Stimulated activated CD4-positive, alpha-beta T cell treated with anti-CD3 and anti-CD28 coated beads, Interleukin-2, amount 100 ng/mL, for 24 hours (primary cell): ENCODE data around the gene EID1.
"Not testable (repeated sequence)": the region's sequence is repeated elsewhere in the genome, so short reads cannot be mapped to it uniquely, and the experiment has no call there.

Experiments used
- DNase-seq, 2 donors: peaks; one replicate each; pipeline ENCODE4 v3.0.0-alpha.2; 2020

The EID1 gene, protein sequence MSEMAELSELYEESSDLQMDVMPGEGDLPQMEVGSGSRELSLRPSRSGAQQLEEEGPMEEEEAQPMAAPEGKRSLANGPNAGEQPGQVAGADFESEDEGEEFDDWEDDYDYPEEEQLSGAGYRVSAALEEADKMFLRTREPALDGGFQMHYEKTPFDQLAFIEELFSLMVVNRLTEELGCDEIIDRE

DNA sequence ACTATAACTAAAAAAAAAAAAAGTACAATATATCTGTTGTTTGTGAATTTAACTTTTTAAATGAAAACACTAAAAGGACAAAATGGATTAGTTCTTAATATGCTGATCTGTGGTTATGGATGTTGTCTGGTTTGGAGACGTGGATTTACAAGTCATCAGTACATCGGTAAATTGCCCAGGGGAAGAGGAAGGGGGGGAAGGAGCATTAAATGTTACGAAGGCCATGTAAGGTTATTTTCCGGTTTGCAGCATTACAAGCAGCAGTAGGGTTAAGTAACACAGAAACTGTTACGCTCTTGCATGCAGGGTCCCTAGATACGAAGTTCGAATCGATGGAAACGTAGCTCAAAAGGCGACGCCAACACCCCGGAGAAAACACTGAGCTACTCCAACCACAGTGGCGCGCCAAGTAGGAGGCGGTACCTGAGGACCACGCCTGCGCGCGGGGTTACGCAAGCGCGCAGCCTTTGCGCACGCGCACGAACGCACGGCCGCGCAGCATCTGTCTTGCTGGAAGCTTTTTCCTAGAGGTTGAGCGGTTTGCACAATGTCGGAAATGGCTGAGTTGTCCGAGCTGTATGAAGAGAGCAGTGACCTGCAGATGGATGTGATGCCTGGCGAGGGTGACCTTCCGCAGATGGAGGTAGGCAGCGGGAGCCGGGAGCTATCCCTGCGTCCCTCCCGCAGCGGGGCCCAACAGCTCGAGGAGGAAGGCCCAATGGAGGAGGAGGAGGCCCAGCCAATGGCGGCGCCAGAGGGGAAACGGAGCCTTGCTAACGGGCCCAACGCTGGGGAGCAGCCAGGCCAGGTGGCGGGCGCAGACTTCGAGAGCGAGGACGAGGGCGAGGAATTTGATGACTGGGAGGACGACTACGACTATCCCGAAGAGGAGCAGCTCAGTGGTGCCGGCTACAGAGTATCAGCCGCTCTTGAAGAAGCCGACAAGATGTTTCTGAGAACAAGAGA lies at the start of gene EID1:
TSS of gene EID1 (plus strand) at position 505 of the 966 bp plus-strand sequence. CDS start at position 548, 43 bp downstream.
- DNase-seq = peak; percentile 92 to 93

DNA sequence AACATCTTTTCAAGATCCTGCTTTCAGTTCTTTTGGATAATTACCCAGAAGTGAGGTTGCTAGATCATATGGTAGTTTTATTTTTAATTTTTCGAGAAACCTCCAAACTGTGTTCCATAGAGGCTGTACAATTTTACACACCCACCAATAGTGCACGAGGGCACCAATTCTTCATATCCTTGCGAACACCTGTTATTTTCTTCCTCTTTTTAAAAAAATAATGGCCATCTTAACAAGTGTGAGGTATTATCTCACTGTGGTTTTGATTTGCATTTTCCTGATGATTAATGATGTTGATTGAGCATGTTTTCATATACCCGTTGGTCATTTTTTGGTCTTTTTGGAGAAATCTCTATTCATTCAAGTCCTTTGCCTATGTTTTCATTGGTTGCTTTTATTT lies 49.5 kb upstream of the EID1 start:
- DNase-seq = no peak

DNA sequence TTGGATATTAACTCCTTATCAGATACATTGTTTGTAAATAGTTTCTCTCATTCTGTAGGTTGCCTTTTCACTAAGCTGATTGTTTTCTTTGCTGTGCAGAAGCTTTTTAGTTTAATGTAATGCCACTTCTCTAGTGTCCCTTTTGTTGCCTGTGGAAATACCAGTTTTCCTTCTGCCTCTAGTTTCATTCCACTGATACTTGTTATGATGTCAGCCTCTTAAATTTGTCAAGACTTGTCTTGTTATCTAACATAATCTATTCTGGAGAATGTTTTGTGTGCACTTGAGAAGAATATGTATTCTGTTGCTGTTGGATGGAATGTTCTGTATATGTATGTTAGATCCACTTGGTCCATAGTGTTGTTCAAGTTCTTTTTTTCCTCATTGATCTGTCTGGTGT lies 49.0 kb upstream of the EID1 start:
- no peak for DNase-seq

DNA sequence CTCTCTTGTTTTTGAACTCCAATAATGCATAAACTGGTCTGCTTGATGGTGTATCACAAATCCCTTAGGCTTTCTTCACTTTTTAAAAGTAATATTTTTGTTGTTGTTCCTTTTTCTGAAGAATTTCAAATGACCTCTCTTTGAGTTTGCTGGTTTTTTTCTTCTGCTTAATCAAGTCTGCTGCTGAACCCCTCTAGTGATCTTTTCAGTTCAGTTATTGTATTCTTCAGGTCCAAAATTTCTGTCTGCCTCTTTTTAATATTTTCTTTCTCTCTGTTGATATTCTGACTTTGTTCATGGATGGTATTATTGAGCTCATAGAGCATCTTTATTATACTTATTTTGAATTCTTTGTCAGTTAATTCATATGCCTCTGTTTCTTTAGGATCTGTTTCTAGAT lies 45.3 kb upstream of the EID1 start:
- no peak for DNase-seq

DNA sequence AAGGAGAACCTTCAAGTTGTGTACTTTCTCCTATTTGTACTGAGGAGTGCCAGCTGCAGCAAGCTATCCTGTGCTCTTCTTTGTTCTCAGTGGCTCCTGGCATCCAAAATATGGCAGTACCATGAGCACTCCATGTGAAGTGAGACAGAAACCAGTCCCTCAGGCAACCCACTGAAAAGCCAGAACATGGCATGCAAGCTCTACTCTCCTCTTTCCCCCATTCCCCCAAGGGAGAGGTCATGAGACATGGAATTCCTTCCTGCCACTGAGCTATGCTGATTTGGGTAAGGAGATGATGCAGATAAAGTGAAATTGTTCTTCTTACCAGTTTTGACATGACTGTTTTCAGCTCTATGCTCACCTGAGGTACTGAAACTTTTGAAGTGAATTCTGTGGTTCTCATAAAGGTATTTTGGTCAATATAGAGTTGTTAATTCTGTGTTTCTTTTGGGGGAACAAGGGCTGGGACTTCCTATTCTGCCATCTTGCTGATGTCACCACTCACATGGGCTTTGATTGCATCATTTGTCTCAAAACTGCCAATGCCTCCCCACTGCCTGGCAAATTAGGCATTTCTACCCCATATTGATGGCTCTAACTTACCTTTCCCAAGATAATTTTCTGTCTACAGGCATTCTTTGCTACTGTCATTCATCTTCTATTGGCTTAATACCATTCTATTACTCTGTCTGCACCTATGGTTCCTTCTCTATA lies 44.3 kb upstream of the EID1 start:
- DNase-seq = no peak

DNA sequence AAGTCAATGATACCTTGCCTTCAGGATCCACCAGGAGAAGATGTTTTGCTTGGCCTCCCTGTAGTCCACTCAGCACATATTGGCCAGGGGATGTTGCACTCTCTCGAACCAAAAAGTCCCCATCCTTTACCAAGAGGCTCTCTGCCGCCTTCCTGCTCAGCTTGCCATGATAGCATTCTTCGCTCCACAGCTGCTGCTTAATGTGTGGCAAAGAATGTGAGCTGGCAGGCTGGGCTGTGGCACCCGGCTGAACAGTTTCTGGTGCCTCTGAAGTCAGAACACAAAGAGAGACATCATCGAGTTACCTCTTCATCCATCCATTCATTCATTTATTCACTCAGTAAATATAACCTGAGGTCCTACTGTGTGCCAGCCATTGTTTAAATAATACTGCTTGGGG lies 43.2 kb upstream of the EID1 start:
- no peak for DNase-seq

DNA sequence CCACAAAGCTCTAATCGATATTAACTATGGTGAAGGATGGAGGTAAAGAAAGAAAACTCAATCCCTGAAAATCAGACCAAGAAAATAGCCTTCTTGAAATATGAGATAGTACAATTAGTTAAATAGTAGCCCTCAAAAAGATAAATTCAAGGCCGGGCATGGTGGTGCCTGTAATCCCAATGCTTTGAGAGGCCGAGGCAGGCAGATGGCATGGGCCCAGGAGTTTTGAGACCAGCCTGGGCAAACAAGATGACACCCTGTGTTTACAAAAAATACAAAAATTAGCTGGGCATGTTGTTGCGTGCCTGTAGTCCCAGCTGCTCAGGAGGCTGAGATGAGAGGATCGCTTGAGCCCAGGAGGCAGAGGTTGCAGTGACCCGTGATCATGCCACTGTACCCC lies 35.4 kb upstream of the EID1 start:
- DNase-seq = no peak

DNA sequence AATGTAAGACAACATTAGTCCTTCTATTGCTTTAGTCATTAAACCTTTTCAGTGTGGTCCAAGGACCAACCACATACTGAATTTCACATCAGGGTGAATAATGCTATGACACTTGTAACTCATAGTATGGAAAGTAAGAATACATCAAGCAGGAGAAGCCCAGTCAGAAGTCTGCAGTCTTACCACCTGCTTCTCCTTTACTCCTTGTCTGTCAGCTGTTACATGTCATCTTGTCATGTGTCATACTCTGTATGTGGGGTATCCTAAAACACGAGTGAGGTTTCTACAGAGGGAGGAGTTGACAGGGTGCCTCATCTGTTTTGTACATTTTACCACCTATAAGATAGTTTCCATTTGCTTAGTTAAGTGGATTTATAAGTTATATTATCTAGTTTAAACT lies 32.8 kb upstream of the EID1 start:
- DNase-seq = no peak

DNA sequence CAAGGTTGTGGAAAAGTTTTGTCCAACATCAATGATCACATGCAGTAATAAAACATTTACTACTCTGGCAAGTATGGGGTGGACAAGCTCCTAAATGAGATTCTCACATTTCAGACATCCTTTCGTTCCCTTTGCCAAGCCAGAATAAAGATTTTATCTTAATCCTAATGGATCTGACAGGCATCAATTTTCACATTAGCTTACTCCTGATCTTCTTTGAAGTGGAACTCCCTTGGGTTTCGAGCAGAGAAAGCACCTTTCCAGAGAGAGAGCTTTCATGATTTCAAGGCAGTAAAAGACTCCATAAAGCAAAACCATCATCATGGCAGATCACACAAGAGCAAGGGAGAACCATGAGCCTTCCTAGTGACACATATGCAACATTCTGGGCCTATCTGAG lies 27.3 kb upstream of the EID1 start:
- no peak for DNase-seq

DNA sequence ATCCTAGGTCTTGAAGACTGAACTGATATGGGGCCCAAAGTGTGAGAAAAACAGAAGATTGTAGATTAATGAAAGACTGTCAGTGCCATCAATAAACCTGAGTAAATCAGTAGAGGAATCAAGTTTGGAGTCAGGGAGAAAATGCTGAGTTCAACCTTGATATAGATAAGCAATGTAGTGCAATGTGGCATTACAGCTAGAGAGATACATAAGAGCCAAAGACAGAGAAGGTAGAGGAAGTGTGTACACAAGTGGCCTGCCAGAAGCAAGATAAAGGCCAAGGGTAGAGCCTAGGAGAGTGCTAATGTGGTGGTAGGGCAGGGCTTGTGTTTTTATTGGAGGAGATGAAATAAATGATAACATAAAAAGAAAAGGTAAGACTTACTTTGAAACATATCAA lies 26.0 kb upstream of the EID1 start:
- no peak for DNase-seq

DNA sequence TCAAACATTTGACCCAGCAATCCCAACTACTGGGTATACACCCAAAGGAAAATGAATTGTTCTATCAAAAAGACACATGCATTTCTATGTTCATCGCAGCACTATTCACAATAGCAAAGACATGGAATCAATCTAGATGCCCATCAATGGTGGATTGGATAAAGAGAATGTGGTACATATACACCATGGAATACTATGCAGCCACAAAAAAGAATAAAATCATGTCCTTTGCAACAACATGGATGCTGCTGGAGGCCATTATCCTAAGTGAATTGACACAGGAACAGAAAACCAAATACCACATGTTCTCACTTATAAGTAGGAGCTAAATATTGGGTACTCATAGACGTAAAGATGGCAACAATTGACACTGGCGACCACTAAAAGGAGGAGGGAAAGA lies 23.5 kb upstream of the EID1 start:
- DNase-seq = not testable (repeated sequence)

DNA sequence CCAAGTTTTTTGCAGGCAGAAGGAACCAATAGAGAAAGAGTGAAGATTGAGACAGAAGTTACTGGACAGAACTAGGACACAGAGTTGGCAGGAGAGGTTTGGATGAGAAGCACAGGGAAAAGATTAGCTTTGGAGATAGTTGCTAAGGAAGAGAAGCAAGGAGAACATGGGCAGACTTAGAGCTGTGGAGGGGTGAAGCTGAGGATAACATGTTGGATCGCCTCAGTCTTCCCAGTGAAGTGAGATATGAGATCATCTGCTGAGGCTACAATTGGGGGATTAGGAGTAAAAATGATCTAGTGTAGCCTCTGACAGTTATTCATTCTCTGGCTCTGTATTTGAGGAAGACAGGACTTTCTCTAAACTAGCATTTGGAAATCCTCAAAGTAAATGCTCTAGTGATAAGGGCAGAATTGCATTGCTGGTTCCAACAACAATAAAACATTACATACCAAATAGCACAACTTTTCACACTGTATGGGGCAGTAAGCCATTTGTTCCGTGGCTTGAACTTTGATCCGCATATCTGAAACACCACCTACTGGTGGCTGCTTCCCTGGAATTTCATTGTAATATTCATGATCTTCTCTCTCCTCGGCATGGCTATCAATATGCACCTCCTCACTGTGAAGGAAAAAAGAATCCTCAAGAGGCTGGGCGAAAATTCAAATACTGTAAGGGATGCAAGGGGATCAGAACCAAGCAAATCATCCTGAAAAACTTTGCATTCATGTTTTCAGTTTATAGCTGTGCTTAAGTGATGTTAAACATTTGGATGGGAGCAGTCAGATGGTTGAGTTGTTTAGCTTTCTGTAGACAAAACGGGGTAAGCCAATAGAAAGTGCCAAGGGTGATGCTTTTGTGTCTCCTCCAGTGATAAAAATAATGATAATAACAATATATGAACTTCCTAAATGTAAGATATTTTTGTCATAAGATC lies 22.2 kb upstream of the EID1 start:
- DNase-seq = no peak

DNA sequence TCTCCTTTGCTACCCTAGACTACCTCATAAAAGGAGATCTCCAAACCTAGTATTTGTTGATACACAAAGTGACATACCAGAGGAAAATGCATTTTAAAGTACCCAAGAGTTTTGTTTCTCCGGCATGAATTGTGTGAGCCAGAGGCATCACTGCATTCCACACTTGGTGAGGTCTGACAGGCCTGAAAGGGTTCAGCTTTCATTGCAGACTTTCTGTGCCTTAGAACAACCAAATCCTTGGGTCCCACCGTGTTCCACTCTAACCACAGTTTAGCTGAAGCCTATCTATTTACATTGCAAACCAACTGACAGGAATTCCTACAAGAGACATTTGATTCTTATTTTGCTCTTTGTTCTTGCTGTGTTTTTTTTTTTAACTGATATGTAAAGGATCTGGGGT lies 21.0 kb upstream of the EID1 start:
- no peak for DNase-seq

DNA sequence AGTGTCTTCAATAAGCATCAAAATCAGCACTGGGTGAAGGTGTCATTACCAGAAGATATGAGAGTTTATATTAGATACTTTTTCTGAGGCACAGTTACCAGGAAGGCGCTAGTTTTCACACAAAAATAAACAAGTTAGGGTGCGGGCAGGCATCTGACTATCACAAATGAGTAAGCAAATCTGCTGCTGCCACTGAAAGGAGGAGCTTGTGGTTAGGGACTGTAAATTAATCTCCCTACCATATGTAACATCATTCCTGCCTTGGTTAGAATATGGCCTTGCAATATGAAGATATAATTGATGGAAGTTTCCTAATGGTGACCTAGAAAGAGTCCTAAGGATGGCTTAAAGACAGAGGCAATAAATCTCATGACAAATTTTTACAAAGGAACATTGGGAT lies 19.5 kb upstream of the EID1 start:
- DNase-seq = no peak

DNA sequence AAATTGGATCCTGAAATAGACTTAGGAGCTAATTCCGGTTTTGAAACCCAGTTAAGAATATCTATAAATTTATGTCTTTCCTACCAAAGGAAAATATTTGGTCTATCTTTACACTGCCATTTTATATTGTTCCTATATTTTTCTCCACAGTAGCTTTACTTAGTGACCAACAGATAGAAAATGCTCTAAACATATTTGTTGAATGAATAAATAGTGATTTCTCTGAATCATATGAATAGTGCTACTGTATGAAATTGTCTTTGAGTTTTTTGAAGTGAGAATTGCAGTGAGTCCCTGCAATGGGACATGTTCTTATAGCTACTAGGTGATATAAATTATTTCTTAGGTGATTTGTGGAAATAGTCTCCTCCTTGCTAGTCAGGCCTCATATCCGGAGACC lies 18.5 kb upstream of the EID1 start:
- no peak for DNase-seq

DNA sequence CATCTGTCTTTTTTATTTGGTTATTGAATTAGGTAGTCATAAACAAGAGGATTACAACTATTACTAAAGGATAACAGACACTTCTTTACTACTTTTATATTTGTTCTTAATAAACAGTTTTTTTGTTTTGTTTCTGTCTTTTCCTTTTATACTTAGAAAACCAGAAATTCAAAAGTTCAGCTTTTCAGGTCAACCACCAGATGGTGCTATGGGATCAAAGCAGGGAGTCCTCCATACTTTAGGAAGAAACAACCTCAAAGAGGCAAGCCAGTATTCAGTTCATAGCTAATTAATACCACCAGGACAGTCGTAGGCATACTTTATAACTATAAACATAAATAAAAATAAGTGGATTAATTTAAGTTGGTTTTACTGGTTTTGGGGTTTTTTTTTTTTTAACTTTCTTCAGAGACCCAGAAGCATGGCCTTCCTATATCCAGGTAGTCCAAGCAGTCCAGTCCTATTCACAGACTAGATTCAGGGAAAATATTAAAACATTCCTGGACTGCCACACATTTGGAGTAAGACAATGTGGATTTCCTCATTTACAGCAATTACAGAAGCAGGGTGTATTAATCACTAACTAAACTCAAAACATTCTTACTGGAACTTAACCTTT lies 16.0 kb upstream of the EID1 start:
- peak; percentile 12 to 36 for DNase-seq

DNA sequence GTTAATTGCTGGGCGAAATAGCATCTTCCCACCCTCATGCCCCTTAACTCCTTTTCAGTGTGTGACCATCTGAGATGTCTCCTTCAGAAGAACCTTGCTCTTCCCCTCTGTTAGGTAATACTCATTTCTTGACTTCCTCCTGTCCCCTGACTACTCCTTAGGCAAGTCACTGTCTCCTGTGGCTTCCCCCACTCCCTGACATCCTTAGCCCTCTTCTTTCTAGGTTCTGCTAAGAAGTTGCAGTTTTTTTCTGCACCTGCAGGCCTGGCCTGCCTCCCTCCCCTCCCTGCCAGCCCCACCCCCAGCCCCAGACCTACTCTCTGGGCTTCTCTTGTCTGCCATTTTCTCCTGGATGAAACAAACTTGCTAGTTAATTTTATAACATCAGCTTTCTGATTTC lies 15.2 kb upstream of the EID1 start:
- no peak for DNase-seq

DNA sequence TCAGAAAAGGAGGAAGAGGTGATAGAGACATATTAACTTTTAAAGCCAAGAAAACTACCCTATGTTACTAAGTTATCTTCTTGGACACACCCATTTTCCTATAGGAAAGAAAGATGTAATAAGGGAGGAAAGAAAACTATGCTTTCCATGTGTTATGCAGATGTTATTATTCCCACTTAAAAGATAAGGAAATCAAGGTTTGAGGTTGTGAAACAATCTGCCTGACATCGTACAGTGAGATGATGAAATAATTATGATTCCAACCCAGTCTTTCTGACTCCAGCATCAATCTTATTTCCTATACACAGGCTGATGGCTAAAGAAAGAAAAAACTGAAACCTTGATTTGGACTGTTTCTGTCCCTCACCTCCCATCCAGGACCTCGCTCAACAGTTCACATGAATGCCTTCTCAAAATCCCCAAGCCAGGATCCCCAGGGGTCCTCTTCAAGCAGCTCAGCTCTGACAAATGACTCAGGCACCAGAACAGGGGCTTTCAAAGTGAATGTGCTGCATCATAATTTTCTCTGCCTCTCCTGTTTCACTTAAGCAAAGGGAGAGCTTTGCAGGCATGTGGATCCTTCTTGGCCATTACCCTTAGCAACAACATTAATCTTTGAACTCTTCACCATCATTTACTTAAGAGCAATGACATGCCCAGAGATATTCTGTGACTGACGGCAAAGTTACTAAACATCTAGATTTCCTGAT lies 12.4 kb upstream of the EID1 start:
- no peak for DNase-seq

DNA sequence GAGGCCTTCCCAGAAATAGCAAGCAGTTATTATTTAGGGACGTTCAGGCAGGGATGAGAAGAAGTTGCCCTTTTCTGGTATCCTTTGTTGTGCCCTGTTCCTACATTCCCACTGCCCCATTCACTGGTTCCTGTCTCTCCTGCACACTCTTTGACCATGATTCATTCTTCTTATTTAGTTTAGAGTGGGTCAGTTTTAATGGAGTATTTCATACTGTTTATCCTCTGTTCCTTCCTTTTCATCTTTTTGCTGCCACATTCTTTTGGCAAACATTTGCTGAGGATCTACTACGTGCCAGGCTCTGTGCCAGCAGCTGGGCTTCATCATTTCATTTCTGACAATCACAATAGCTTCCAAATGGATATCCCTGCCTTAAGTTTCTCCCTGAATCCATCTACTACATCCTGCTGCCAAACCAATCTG lies 11.8 kb upstream of the EID1 start:
- no peak for DNase-seq

DNA sequence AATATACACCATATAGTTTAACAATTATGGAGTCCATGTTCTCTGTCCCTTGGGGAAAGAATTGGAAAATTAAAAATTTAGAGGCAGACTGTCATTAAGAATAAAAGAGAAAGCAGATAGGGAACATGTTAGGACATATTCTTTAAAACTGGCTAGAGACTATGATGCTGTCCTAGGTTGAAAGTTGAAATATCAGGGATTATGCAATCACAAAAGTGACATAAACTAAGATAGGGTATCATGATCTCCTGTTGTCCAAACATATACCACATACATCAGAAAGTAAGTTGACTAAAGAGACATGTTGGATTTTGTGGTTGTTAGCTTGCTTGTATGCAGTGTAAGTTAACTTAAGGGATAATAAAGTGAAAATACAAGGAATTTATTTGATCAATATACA lies 9.9 kb upstream of the EID1 start:
- no peak for DNase-seq

DNA sequence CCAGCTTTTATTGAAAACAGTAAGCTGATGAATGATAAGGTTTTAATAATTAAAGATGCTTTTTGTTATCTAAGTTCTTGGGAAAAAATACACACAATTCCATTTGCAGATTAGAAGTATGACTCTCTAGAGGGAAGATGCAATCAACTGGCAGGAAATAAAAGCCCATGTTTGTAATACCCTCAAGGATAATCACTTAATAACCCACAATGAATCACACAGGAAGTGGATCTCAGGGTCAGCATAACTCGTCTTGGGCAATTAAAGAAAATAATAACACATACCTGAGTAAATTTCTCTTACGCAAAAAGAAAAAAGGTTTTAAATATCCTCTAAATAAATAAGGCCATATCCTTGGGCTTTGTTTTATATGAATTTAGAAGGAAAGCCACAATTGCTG lies 9.4 kb upstream of the EID1 start:
- DNase-seq = no peak

DNA sequence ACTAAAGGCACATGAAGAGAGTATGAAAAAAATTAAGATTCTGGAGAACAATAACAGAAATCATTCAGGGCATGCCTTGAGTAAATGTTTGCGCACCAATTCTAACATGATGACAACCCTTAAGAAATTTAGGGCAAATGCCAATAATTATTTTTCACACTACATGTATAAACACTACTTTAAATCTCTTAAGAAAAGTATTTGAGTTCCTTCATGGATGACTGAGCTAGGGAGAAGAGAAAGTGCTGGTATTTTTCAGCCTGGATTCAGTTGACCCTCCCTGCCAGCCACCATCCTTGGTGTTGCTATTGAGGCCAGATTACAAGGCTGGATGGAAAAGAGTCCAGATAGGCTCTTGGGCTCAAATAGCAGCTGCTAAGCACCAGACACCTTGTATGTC lies 8.0 kb upstream of the EID1 start:
- no peak for DNase-seq
